HK-2 (cell line): ENCODE data around the gene OR52B6.
"Not testable (repeated sequence)": the region's sequence is repeated elsewhere in the genome, so short reads cannot be mapped to it uniquely, and the experiment has no call there.

Experiments used
- DNase-seq: peaks from one replicate; pipeline ENCODE4 v3.0.0-alpha.2; 2018; ENCODE audit not compliant: unreplicated experiment

Gene OR52B6

GRCh38 chr11:5596607-5597201, 16.0 kb downstream of the OR52B6 start, which contains the start of gene TRIM6:
TRIM6 (plus strand) TSS chr11:5596637; CDS start chr11:5596898, 261 bp downstream.
- peak; percentile 50 for DNase-seq

GRCh38 chr11:5597953-5598352, 17.3 kb downstream of the OR52B6 start:
- no peak for DNase-seq

- DNase-seq = no peak
Observed at GRCh38 chr11:5600374-5600851, 19.7 kb downstream of the OR52B6 start.

GRCh38 chr11:5602791-5603190, 22.1 kb downstream of the OR52B6 start:
- not testable (repeated sequence) for DNase-seq

- DNase-seq = no peak
Observed at GRCh38 chr11:5603326-5603725, 22.6 kb downstream of the OR52B6 start.

- DNase-seq = no peak
Observed at GRCh38 chr11:5604896-5605295, 24.2 kb downstream of the OR52B6 start.

GRCh38 chr11:5605849-5606248, 25.2 kb downstream of the OR52B6 start:
- DNase-seq = no peak

GRCh38 chr11:5608808-5609207, 28.1 kb downstream of the OR52B6 start:
- DNase-seq = no peak

- no peak for DNase-seq
Observed at GRCh38 chr11:5610446-5610845, 29.8 kb downstream of the OR52B6 start.

GRCh38 chr11:5611627-5612026, 30.9 kb downstream of the OR52B6 start:
- no peak for DNase-seq

- no peak for DNase-seq
Observed at GRCh38 chr11:5618807-5619206, 38.1 kb downstream of the OR52B6 start.

- no peak for DNase-seq
Observed at GRCh38 chr11:5620651-5621521, 40.2 kb downstream of the OR52B6 start.

GRCh38 chr11:5621580-5621979, 40.9 kb downstream of the OR52B6 start:
- no peak for DNase-seq

- no peak for DNase-seq
Observed at GRCh38 chr11:5622802-5623201, 42.1 kb downstream of the OR52B6 start.

- DNase-seq = peak; percentile 22
Observed at GRCh38 chr11:5624489-5625279, 44.0 kb downstream of the OR52B6 start, which contains the start of gene TRIM34. TRIM34 (plus strand) TSS chr11:5625001; CDS start chr11:5632332, 7,331 bp downstream.

- DNase-seq = no peak
Observed at GRCh38 chr11:5625281-5625680, 44.6 kb downstream of the OR52B6 start.

GRCh38 chr11:5626196-5626595, 45.5 kb downstream of the OR52B6 start:
- no peak for DNase-seq

- no peak for DNase-seq
Observed at GRCh38 chr11:5631417-5631816, 50.7 kb downstream of the OR52B6 start.
